Activated CD8-positive, alpha-beta memory T cell treated with anti-CD3 and anti-CD28 coated beads, Interleukin-2, amount 50 U/mL, for 4 hours (primary cell): ENCODE measurements around the gene ANKFN1.

Source experiments
- DNase-seq: peaks from one replicate; pipeline ENCODE4 v3.0.0-alpha.2; 2020

Gene ANKFN1

DNA sequence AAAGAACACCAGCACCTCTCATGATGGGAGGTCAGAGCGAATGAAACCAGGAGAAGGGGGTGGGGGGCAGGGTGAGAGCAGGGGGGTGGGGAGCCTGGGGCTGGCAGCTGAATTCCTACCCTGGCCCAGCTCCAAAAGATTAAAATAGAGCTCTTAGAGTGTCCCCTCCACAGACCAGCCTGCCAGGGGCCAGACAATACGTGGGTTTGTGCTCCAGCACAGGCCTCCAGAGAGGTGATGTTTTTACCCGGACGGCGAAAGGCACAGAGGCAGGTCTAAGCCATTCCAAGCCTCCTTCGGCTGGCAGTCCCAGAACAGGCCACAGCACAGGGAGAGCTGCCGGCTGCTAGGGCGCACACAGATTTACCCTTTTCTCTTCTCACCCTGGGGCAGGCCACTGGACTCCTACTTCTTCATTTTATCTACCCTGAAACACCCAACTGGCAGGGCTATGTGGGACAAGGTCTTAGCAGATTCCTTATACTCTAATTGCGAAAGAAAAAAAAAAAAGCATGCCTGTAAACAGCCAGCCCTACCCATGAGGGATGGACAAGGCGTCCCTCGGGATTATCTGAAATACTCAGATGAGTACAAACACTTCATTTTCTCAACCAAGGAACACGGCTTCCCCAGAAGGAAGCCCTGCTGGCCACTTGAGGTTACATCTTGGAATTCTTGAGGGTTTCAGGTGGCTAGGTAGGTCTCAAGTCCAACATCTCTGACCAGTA is 368.3 kb downstream of the ANKFN1 start:
- DNase-seq, result no peak

DNA sequence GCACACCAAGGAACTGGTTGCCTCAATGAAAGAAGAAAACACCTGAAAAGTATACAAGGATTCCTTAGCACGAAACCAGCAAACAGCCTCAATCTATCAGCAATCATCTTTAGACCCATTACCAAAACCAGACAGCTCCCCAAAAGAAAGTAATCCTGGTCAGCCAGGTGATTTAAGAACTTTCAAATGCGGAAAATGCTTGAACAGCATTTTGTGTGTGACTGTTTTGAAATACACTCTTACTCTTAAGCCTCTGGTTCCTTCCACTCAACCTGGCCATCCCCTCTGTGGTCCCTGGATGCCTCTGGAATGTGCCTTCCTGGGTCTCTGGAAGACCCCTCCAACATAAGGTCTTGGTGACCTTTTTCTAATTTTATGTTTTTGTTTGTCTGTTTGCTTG is 369.8 kb downstream of the ANKFN1 start:
- no peak for DNase-seq

DNA sequence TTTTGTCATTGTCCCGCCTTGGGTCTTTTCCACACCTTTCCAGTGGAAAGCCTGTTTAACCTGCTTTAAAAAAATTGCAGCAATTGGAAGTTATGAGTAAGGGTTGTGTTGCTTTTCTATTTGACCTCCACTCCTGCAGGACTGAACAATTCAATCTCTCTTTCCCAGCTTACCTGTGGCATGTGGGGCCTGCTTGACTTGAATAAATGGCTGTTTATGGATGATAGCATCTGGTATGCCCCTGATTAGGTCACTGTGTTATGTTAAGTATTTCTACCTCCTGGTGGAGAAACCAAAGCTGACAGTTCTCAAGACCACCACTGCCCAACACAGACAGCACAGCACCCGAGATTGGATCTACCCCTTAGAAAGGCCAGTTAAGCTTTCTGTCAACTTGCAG is 375.4 kb downstream of the ANKFN1 start:
- DNase-seq, result no peak

DNA sequence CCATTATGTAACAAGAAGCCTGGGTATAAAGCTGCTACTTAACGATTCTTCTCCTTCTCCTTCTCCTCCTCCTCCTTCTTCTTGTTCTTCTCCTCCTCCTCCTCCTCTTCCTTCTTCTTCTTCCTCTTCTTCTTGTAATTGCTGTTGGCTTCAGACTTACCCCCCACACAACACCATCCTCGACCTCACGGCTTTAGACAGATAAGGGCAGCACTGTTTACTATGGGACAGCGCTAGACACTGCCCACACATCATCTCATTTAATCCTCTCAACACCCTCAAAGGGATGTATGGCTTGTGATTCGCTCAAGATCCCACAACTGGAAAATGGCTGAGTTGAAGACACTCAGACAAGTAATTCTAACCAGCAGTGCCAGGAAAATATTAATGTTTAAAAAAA is 379.7 kb downstream of the ANKFN1 start:
- DNase-seq, result no peak

DNA sequence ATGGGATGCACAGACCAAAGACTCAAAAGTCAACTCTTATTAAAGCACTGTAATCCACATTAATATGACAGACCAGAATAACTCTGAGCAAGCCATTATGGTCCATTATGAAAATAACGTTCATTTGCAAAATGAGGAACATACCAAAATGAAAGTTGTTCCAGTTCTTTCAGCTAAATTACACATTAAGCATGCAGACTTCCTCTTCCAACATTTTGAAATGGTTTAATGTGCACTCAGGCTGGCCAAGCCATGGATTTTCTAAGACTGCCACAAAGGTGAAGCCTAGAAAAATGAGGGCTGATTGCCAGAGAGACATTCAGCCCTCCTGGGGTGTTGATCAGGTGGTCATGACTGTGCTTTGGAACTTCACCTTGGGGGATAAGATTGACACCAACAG is 383.5 kb downstream of the ANKFN1 start:
- no peak for DNase-seq

DNA sequence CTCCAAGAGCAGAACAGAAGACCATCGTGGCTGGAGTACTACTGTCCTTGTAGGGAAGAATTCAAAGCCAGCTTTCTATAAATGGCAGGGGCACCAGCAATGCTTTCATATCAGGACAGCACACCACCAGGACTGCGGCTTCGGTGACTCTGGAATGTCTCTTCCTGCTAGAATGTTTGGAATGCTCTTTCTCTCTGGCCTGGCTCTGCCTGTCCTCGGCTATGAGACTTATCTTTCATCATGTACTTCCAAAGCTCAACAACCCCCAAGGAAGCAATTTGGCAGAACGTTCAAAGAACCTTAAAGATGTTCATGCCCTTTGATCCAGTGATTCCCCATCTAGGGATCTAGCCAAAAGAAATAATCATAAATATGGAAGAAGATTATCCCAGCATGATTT is 387.6 kb downstream of the ANKFN1 start:
- DNase-seq, result no peak

DNA sequence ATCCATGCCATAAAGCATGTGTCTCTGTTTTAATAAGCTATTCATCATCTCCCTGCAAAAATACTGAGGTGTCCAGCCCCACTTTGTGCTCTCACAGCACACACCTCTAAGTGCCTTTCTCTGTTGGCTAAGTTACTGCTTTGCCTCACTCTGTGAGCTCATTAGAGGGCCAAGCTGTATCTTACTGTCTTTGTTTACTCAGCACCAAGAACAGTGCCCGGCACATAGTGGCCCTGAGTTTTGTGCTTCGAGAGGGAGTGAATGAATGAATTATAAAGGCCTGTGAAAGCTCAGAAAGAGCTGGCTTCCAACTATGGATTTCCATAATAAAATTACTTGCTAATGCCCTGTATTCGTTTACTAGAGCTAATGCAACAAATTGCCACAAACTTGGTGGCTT is 390.0 kb downstream of the ANKFN1 start:
- no peak for DNase-seq

DNA sequence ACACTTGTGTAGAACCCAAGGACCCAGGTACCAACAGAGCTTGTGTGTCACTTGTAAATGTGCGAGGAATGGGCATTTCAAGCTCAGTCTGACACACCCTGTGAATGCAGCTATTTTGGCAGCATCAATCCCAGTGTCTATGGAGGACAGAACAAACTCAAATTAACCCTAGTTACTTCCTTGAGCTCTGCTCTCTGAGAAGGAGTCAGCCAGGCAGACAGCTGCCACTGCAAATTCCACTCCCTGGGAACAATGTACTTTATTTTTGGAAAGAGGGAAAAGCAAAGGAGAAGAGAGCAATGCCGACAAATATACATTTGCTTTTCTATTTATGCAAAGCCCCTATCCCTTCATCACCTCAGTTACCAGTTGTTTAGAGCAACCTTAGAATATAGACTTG is 391.8 kb downstream of the ANKFN1 start:
- DNase-seq, result no peak

DNA sequence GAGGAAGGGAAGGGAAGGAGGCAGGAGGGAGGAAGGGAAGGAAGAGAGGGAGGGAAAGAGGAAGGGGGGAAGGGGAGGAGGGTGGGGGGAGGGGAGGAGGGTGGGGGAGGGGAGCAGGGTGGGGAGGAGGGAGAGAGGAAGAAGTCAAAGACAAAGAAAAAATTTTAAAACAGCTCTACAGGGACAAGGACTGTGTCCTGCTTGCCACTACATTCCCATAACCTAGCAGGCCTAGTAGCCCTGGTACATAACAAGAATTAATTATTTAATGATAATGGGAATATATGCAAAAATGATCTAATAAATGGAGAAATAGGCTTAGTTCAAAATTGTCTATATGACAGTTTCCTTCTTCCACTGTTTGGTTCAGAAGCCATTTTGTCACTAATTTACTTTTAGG is 392.7 kb downstream of the ANKFN1 start:
- no peak for DNase-seq

DNA sequence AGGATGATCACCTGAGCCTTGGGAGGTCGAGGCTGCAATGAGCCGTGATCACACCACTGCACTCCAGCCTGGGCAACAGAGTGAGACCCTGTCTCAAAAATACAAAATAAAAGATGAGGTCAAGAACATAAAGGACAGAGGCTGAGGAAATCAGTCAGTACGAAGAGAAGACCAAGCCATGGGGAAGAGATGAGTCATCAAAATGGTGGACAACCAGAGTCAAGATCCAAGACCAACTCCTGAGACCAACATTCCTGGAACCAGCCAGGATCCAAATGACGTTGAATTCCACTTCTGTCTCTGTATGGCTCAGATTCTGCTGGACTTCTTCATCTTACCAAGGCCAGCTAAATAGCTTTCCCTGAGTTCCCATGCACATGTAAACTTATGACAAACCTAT is 395.4 kb downstream of the ANKFN1 start:
- no peak for DNase-seq

DNA sequence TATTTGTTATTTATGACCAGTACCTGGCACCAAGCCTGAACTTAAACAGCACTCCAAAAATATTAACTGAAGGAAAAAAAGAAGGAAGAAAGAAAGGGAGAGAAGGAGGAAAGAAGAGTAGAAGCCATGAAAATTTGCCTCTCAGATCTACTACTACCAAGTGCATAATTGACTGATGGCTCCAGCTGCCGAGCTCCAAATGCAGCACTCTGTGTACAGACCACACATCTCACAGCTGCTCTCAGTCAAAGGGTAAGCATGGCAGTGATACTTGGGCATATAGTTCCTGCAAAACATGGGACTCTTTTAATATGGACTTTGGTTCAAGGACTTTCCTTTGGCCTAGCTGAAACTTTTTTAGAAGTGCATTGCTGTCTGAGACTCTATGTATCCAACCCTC is 396.2 kb downstream of the ANKFN1 start:
- no peak for DNase-seq

DNA sequence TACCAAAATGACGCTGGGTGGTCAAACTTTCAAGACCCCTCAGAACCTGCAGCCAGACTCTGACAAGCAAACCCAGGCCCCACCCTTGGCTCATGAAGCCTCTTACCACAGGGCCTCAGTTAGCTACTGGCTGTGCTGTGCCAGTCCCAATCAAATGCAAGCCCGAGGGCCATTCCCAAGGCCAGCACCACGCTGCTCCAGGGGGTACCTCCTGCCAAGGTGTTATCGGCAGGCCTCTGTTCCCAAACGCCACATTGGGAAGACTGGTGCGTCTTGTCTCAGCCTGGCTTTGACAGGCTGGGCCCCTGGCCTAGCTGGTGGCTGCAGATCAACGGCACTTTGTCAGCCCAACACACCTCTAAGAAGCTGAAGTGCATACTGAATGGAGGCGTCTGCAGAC is 404.4 kb downstream of the ANKFN1 start:
- no peak for DNase-seq

DNA sequence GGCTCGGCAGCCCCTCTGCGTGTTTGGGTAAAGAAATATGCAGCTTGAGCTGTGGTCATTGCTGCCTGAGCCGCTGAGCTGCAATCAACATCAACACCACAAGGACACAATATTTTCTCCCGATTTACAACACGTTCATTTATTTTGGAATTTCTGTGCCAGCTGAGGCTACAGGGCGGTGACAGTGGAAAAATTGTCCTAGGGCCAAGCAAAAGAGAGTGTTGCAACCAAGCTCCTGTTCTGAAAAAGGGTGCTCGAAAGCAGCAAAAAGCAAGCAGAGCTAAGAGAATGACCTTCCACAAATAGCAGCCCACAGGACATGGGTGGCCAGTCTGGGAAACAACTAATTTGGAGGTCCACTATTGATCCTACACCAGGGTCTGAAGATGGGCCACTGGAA is 404.8 kb downstream of the ANKFN1 start:
- DNase-seq, result no peak
